HepG2 (cell line): Measurements from ENCODE around the gene CCND1.

Source experiments
- ELF1 ChIP-seq: sonication (generic); formaldehyde crosslinking; IDR thresholded peaks from 2 replicates; pipeline ENCODE4 v1.4.0; 2020; ENCODE audit warnings: missing genetic modification reagents
- EZH2 ChIP-seq: conservative IDR thresholded peaks from 2 replicates; pipeline ENCODE4 v1.6.1; 2012; ENCODE audit warnings: mild to moderate bottlenecking, low read depth, low read length, moderate library complexity
- SMAD1 ChIP-seq: sonication (generic); formaldehyde crosslinking; IDR thresholded peaks from 2 replicates; pipeline ENCODE4 v1.4.0; 2020; ENCODE audit warnings: missing genetic modification reagents, low read depth, mild to moderate bottlenecking, borderline replicate concordance
- ZNF10 ChIP-seq: sonication (generic); formaldehyde crosslinking; IDR thresholded peaks from 2 replicates; pipeline ENCODE4 v1.4.0; 2020; ENCODE audit warnings: mild to moderate bottlenecking, low read depth, missing genetic modification reagents, borderline replicate concordance
- TF ChIP-seq, protein P1 (sequence below): sonication (generic); formaldehyde crosslinking; IDR thresholded peaks from 2 replicates; pipeline ENCODE4 v1.9.0; 2021; ENCODE audit warnings: missing genetic modification reagents, borderline replicate concordance

- TF ChIP-seq, protein P1, sequence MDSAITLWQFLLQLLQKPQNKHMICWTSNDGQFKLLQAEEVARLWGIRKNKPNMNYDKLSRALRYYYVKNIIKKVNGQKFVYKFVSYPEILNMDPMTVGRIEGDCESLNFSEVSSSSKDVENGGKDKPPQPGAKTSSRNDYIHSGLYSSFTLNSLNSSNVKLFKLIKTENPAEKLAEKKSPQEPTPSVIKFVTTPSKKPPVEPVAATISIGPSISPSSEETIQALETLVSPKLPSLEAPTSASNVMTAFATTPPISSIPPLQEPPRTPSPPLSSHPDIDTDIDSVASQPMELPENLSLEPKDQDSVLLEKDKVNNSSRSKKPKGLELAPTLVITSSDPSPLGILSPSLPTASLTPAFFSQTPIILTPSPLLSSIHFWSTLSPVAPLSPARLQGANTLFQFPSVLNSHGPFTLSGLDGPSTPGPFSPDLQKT = no peak
- TF ChIP-seq SMAD1 (CRISPR knock-in tag) (no peak), ELF1 (CRISPR knock-in tag) (no peak), EZH2 (no peak), ZNF10 (CRISPR knock-in tag) (no peak)
Observed at GRCh38 chr11:69604055-69604454, 36.9 kb upstream of the CCND1 start.
